IMR-90 (cell line): ENCODE results near the gene NCS1.

Experiments used
- BHLHE40 ChIP-seq: fragments of 150-350 bp; IDR thresholded peaks from 2 replicates; pipeline ENCODE4 v1.6.1; 2016; ENCODE audit warnings: mild to moderate bottlenecking, low read depth, low read length
- CEBPB ChIP-seq: IDR thresholded peaks from 2 replicates; pipeline ENCODE4 v1.6.1; 2012; ENCODE audit warnings: low read depth, low read length, improper control_type of control experiment
- CHD1 ChIP-seq: IDR thresholded peaks from 2 replicates; pipeline ENCODE4 v1.6.1; 2012; ENCODE audit warnings: low read depth, low read length, improper control_type of control experiment
- POLR2A ChIP-seq: IDR thresholded peaks from 2 replicates; pipeline ENCODE4 v1.6.1; 2012; ENCODE audit warnings: mild to moderate bottlenecking, low read depth, low read length
- RFX5 ChIP-seq: IDR thresholded peaks from 2 replicates; pipeline ENCODE4 v1.8.0; 2012; ENCODE audit warnings: low read depth, mild to moderate bottlenecking, low read length, moderate library complexity
- SMC3 ChIP-seq: fragments of 150-350 bp; IDR thresholded peaks from 2 replicates; pipeline ENCODE4 v1.6.1; 2016; ENCODE audit warnings: low read depth, mild to moderate bottlenecking, antibody characterized with exemption, low read length, moderate library complexity
- TF ChIP-seq, protein P1 (sequence below): fragments of 150-350 bp; IDR thresholded peaks from 2 replicates; pipeline ENCODE4 v1.6.1; 2017; ENCODE audit warnings: mild to moderate bottlenecking, antibody characterized with exemption, low read length, low read depth
- TF ChIP-seq, protein P2 (sequence below): conservative IDR thresholded peaks from 2 replicates; pipeline ENCODE4 v1.5.1; 2012; ENCODE audit warnings: mild to moderate bottlenecking, low read depth, low read length, improper control_type of control experiment

DNA sequence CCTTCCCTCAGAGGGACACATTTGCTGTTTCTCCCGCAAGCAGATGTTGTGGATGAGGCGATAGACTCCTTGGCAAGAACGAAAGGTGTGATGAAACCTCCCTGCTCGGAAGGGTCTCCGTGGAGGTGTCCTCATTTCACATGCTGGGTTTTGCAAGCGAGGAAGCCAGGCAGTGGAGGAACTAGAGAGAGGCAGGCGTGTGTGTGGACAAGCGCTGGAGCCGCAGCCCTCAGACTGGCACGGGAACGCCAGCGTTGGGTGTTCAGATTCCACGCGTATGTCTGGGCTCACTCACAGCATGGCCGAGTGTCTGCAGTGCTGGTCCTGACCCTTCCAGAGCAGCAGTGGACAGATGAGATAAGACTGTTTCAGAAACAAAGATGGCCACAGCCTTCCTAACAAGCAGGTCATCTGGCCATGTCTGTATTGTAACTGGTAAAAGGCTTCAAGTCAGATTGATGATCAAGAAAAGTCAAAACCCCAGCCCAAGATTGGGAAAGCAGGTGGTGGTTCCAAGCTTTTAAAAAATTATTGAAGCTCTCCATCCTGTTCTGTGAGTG lies 35.0 kb upstream of the NCS1 start:
- TF ChIP-seq POLR2A (no peak), CEBPB (no peak), CHD1 (no peak), RFX5 (no peak), SMC3 (no peak), BHLHE40 (no peak)
- TF ChIP-seq, protein P1, sequence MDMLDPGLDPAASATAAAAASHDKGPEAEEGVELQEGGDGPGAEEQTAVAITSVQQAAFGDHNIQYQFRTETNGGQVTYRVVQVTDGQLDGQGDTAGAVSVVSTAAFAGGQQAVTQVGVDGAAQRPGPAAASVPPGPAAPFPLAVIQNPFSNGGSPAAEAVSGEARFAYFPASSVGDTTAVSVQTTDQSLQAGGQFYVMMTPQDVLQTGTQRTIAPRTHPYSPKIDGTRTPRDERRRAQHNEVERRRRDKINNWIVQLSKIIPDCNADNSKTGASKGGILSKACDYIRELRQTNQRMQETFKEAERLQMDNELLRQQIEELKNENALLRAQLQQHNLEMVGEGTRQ: no peak
- TF ChIP-seq, protein P2, sequence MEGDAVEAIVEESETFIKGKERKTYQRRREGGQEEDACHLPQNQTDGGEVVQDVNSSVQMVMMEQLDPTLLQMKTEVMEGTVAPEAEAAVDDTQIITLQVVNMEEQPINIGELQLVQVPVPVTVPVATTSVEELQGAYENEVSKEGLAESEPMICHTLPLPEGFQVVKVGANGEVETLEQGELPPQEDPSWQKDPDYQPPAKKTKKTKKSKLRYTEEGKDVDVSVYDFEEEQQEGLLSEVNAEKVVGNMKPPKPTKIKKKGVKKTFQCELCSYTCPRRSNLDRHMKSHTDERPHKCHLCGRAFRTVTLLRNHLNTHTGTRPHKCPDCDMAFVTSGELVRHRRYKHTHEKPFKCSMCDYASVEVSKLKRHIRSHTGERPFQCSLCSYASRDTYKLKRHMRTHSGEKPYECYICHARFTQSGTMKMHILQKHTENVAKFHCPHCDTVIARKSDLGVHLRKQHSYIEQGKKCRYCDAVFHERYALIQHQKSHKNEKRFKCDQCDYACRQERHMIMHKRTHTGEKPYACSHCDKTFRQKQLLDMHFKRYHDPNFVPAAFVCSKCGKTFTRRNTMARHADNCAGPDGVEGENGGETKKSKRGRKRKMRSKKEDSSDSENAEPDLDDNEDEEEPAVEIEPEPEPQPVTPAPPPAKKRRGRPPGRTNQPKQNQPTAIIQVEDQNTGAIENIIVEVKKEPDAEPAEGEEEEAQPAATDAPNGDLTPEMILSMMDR: no peak
